ENCODE data around the gene MPZL1.

GRCh38 chr1:167721617-167722151 is at the start of gene MPZL1:
- TF ChIP-seq CTCF (IDR thresholded peaks at IDR 0.05) (no peak), POLR2A (IDR thresholded peaks at IDR 0.05) (peak; percentile 79 to 89)

All from uterus (tissue), 2 donors.